AG04450 (cell line): ENCODE results near the gene TMEM248. TPM values are rescaled to one million over a fixed set of nuclear protein-coding genes. Genes with fewer than 3 reads are reported as not detected.

ENCODE experiments used
- CTCF ChIA-PET: fragments of 300-600, 350-600 bp; formaldehyde crosslinking; extraction: SDS; loops from one replicate; lab custom pipeline; 2022; ENCODE audit warnings: antibody characterized with exemption, inconsistent platforms; lab: Charles Lee
- POLR2A ChIA-PET: fragments of 350-600 bp; formaldehyde crosslinking; extraction: SDS; loops from one replicate; lab custom pipeline; 2021; ENCODE audit warnings: antibody characterized with exemption, inconsistent platforms; lab: Yijun Ruan, JAX
- DNase-seq: peaks from one replicate; pipeline ENCODE4 v3.0.0-alpha.2; 2011; ENCODE audit warnings: low read depth, low spot score
- H3K27ac ChIP-seq: one replicate; pipeline ENCODE4 v1.5.1; 2012; ENCODE audit warnings: low read depth, low read length, control low read depth
- H3K27me3 ChIP-seq: one replicate; pipeline ENCODE4 v1.6.0; 2012; ENCODE audit warnings: low read length; ENCODE audit not compliant: control insufficient read depth, insufficient read depth
- H3K4me3 ChIP-seq: 2 replicates; pipeline ENCODE4 v1.5.1; 2011; ENCODE audit warnings: mild to moderate bottlenecking, low read depth, low read length, control low read depth
- H3K9me3 ChIP-seq: 2 replicates; pipeline ENCODE4 v1.5.1; 2012; ENCODE audit warnings: low read length; ENCODE audit not compliant: control insufficient read depth, insufficient read depth
- polyA plus RNA-seq: library from polyadenylated mRNA; depleted of rRNA; stranded (reverse); fragments of >200 nt; gene quantifications from 2 replicates; pipeline ENCODE4 v1.2.3, GENCODE V29; 2011
- TF ChIP-seq, protein P1 (sequence below): IDR thresholded peaks from 2 replicates; pipeline ENCODE4 v1.5.1; 2011; ENCODE audit warnings: low read depth, low read length, control low read depth, inconsistent platforms

The TMEM248 gene
- polyA plus RNA-seq, 1 experiment: 145 TPM

- Histone ChIP-seq H3K27me3 (no peaks in the 10 kb centered on the region), H3K4me3 (no peak overlapping the region), H3K27ac (no peak overlapping the region), H3K9me3 (no peaks in the 10 kb centered on the region)
- TF ChIP-seq, protein P1, sequence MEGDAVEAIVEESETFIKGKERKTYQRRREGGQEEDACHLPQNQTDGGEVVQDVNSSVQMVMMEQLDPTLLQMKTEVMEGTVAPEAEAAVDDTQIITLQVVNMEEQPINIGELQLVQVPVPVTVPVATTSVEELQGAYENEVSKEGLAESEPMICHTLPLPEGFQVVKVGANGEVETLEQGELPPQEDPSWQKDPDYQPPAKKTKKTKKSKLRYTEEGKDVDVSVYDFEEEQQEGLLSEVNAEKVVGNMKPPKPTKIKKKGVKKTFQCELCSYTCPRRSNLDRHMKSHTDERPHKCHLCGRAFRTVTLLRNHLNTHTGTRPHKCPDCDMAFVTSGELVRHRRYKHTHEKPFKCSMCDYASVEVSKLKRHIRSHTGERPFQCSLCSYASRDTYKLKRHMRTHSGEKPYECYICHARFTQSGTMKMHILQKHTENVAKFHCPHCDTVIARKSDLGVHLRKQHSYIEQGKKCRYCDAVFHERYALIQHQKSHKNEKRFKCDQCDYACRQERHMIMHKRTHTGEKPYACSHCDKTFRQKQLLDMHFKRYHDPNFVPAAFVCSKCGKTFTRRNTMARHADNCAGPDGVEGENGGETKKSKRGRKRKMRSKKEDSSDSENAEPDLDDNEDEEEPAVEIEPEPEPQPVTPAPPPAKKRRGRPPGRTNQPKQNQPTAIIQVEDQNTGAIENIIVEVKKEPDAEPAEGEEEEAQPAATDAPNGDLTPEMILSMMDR: no peak
- ChIA-PET POLR2A (no interaction called here), CTCF (no interaction called here)
- no peak for DNase-seq
These were observed 1.3 kb upstream of the TMEM248 start for GRCh38 chr7:66919704-66920103.

DNA sequence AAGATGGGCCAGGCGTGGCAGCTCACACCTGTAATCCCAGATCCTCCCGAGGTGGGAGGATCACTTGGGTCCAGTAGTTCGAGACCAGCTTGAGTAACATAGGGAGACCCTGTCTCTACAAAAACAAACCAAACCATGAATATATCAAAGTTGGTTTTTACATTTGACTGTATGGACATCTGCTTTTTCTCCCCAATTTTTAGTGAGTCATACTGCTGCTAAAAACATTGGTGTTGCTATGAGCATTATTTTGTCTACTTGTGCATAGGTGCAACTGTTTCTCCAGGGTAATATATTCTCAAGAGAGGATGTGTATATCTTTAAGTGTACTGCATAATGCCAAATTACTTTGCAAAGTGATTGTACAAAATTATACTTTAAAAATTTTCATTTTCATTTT, 769 bp upstream of the TMEM248 start:
- CTCF ChIA-PET: no interaction called here
- H3K4me3 ChIP-seq: peak overlapping the region; percentile 88
- POLR2A ChIA-PET: interaction anchor here (1.0 kb wide), 2 partner anchors 15 to 18 kb away, joined by 4 to 6 read pairs; no protein-coding TSS in a partner anchor

DNA sequence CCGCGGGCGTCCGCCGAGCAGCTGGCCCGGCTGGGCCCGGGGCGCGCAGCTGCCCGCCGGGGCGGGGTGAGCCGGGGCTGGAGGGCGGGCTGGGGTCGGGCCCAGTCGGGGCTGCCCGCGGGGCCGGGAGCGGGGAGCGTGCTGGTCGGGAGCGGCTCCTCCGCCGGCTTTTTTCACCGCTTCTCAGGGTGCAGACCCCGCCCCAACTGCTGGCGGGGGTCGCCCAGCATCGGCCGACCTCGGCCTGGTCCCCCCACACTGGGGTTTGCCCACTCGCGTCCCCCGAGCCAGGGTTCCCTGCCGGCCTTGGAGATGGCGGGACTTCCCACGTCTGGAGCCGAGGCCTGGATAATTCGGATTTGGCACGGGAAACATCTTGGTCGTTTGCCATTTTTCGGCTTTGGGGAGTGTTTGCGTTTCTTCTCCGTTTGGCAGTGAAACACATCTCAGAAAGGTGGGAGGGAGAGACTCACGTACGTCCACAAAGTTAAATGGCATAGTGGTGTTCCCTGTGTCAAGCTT, 432 bp downstream of the TMEM248 start:
- no peaks in the 10 kb centered on the region for H3K9me3 ChIP-seq
- POLR2A ChIA-PET: interaction anchor here (1.0 to 1.4 kb wide), 3 partner anchors 16 to 77 kb away, joined by 4 to 6 read pairs (median 5); no protein-coding TSS in a partner anchor
- H3K27me3 ChIP-seq: no peaks in the 10 kb centered on the region
- DNase-seq: no peak
- TF ChIP-seq, protein P1: no peak
- H3K27ac ChIP-seq: peak overlapping the region; percentile 57
- CTCF ChIA-PET: interaction anchor here (0.6 kb wide), 1 partner anchor 42 kb away, joined by 3 read pairs; no protein-coding TSS in a partner anchor
- H3K4me3 ChIP-seq: peak overlapping the region; percentile 88

More for the DNA sequence above, 769 bp upstream of the TMEM248 start:
- no peak for DNase-seq
- Histone ChIP-seq H3K9me3 (no peaks in the 10 kb centered on the region), H3K27ac (no peak overlapping the region), H3K27me3 (no peaks in the 10 kb centered on the region)
- TF ChIP-seq, protein P1: no peak

DNA sequence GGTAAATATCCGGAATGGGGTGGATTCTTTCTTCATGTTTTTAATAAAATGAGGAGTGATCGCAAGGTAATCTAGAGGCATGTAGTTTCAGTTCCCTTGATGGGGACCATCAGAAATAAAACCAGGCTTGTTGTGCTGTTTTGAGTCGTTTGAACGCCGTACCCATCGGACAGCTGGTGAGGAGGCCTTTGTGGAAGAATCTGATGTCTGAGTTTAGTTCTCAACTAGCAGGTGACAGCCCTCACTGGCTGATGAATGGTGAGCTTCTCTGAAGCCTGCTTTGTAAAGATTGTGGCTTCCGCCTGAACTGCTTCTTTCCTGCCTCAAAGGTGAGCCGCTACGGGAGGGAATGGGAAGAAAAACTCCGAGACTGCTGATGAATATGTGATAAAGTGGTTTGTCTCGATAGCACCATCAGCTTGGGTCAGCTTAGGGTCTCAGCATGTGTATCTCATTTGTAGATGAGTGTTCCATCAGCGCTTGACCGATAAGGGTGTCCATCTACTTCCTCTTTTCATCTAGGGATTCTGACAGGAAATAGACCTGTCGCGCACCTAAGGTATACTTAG, 977 bp downstream of the TMEM248 start:
- Histone ChIP-seq H3K4me3 (peak overlapping the region; percentile 88), H3K27me3 (no peaks in the 10 kb centered on the region), H3K9me3 (no peaks in the 10 kb centered on the region), H3K27ac (peak overlapping the region; percentile 57)
- POLR2A ChIA-PET: interaction anchor here (1.4 kb wide), 1 partner anchor 77 kb away, joined by 5 read pairs; no protein-coding TSS in a partner anchor
- no peak for DNase-seq
- TF ChIP-seq, protein P1: no peak
- CTCF ChIA-PET: no interaction called here

- CTCF ChIA-PET: no interaction called here
- Histone ChIP-seq H3K27me3 (no peaks in the 10 kb centered on the region), H3K9me3 (no peaks in the 10 kb centered on the region), H3K4me3 (no peak overlapping the region), H3K27ac (no peak overlapping the region)
- no peak for DNase-seq
- TF ChIP-seq, protein P1: no peak
- POLR2A ChIA-PET: interaction anchor here (0.6 kb wide), 1 partner anchor 44 kb away, joined by 3 read pairs; no protein-coding TSS in a partner anchor
These were observed 4.2 kb downstream of the TMEM248 start for GRCh38 chr7:66925255-66925654.
